Duodenal mucosa (tissue), 2 donors: ENCODE results near the gene ROBO1.

Experiments
- H3K27ac ChIP-seq: one replicate; pipeline ENCODE4 v1.7.0; 2013; ENCODE audit warnings: low read depth, low read length
- H3K27me3 ChIP-seq, 2 donors: one replicate each; pipeline ENCODE4 v1.7.0; 2013; ENCODE audit warnings: low read length in 2 of 2, control low read depth in 1 of 2; ENCODE audit not compliant: insufficient read depth in 2 of 2, control insufficient read depth in 1 of 2
- H3K36me3 ChIP-seq, 2 donors: one replicate each; pipeline ENCODE4 v1.7.0; 2013; ENCODE audit warnings: low read length in 2 of 2, control low read depth in 1 of 2; ENCODE audit not compliant: insufficient read depth in 2 of 2, control insufficient read depth in 1 of 2
- H3K4me1 ChIP-seq, 2 donors: one replicate each; pipeline ENCODE4 v1.7.0; 2013; ENCODE audit warnings: low read length in 2 of 2, control low read depth in 1 of 2; ENCODE audit not compliant: insufficient read depth in 2 of 2, control insufficient read depth in 1 of 2
- H3K4me3 ChIP-seq, 2 donors: one replicate each; pipeline ENCODE4 v1.7.0; 2013; ENCODE audit warnings: low read length in 2 of 2, low read depth in 1 of 2
- H3K9ac ChIP-seq, 2 donors: one replicate each; pipeline ENCODE4 v1.7.0; 2013; ENCODE audit warnings: low read length in 2 of 2, low read depth in 1 of 2
- H3K9me3 ChIP-seq, 2 donors: one replicate each; pipeline ENCODE4 v1.7.0; 2013; ENCODE audit warnings: low read length in 2 of 2, control low read depth in 1 of 2; ENCODE audit not compliant: control insufficient read depth in 1 of 2

Gene ROBO1

GRCh38 chr3:79006077-79006476 is 761.7 kb downstream of the ROBO1 start:
- no peak overlapping the region for H3K4me3 ChIP-seq
- no peak overlapping the region for H3K27ac ChIP-seq

GRCh38 chr3:79005084-79005483 is 762.7 kb downstream of the ROBO1 start:
- no peaks in the 10 kb centered on the region for H3K9me3 ChIP-seq
- H3K27ac ChIP-seq: no peak overlapping the region
- no peaks in the 10 kb centered on the region for H3K27me3 ChIP-seq
- no peaks in the 10 kb centered on the region for H3K36me3 ChIP-seq
- no peak overlapping the region for H3K4me3 ChIP-seq
- H3K4me1 ChIP-seq: no peaks in the 10 kb centered on the region
- no peak overlapping the region for H3K9ac ChIP-seq

More at GRCh38 chr3:79006077-79006476, 761.7 kb downstream of the ROBO1 start:
- no peak overlapping the region for H3K9ac ChIP-seq
- no peaks in the 10 kb centered on the region for H3K36me3 ChIP-seq
- no peaks in the 10 kb centered on the region for H3K27me3 ChIP-seq
- no peaks in the 10 kb centered on the region for H3K9me3 ChIP-seq
- H3K4me1 ChIP-seq: no peaks in the 10 kb centered on the region

- H3K36me3 ChIP-seq: no peaks in the 10 kb centered on the region
These were observed 763.8 kb downstream of the ROBO1 start for GRCh38 chr3:79003994-79004393.

GRCh38 chr3:79002465-79003372 is 765.1 kb downstream of the ROBO1 start:
- Histone ChIP-seq H3K27ac (no peak overlapping the region), H3K9ac (no peak overlapping the region), H3K4me3 (no peak overlapping the region), H3K36me3 (no peaks in the 10 kb centered on the region), H3K9me3 (no peaks in the 10 kb centered on the region), H3K4me1 (no peaks in the 10 kb centered on the region), H3K27me3 (no peaks in the 10 kb centered on the region)

More at GRCh38 chr3:79003994-79004393, 763.8 kb downstream of the ROBO1 start:
- H3K4me3 ChIP-seq: no peak overlapping the region
- H3K27ac ChIP-seq: no peak overlapping the region
- no peaks in the 10 kb centered on the region for H3K9me3 ChIP-seq
- H3K4me1 ChIP-seq: no peaks in the 10 kb centered on the region
- no peaks in the 10 kb centered on the region for H3K27me3 ChIP-seq
- H3K9ac ChIP-seq: no peak overlapping the region

GRCh38 chr3:79001255-79001654 is 766.5 kb downstream of the ROBO1 start:
- Histone ChIP-seq H3K4me3 (no peak overlapping the region), H3K9ac (no peak overlapping the region), H3K9me3 (no peaks in the 10 kb centered on the region), H3K27me3 (no peaks in the 10 kb centered on the region), H3K4me1 (no peaks in the 10 kb centered on the region), H3K27ac (no peak overlapping the region), H3K36me3 (no peaks in the 10 kb centered on the region)

GRCh38 chr3:78999139-78999538 is 768.7 kb downstream of the ROBO1 start:
- H3K27me3 ChIP-seq: no peaks in the 10 kb centered on the region
- no peak overlapping the region for H3K4me3 ChIP-seq
- H3K9ac ChIP-seq: no peak overlapping the region
- no peak overlapping the region for H3K27ac ChIP-seq
- H3K36me3 ChIP-seq: no peaks in the 10 kb centered on the region
- H3K4me1 ChIP-seq: peaks cover 0 to 7% of the 10 kb centered on the region in 2 donors
- H3K9me3 ChIP-seq: no peaks in the 10 kb centered on the region

- Histone ChIP-seq H3K27me3 (no peaks in the 10 kb centered on the region), H3K27ac (no peak overlapping the region), H3K4me3 (no peak overlapping the region), H3K9me3 (no peaks in the 10 kb centered on the region), H3K4me1 (peaks cover 0 to 16% of the 10 kb centered on the region in 2 donors), H3K36me3 (no peaks in the 10 kb centered on the region), H3K9ac (no peak overlapping the region)
These were observed 772.7 kb downstream of the ROBO1 start for GRCh38 chr3:78995087-78995486.

GRCh38 chr3:78994174-78995027 is 773.4 kb downstream of the ROBO1 start:
- H3K27ac ChIP-seq: no peak overlapping the region
- H3K27me3 ChIP-seq: no peaks in the 10 kb centered on the region

GRCh38 chr3:78993375-78993774 is 774.4 kb downstream of the ROBO1 start:
- H3K4me1 ChIP-seq: peaks cover 0 to 16% of the 10 kb centered on the region in 2 donors
- H3K36me3 ChIP-seq: no peaks in the 10 kb centered on the region
- H3K4me3 ChIP-seq: no peak overlapping the region

More at GRCh38 chr3:78994174-78995027, 773.4 kb downstream of the ROBO1 start:
- H3K4me1 ChIP-seq: peaks cover 0 to 16% of the 10 kb centered on the region in 2 donors
- H3K9me3 ChIP-seq: no peaks in the 10 kb centered on the region
- H3K4me3 ChIP-seq: no peak overlapping the region
- H3K36me3 ChIP-seq: no peaks in the 10 kb centered on the region
- H3K9ac ChIP-seq: no peak overlapping the region

GRCh38 chr3:78992830-78993229 is 775.0 kb downstream of the ROBO1 start:
- H3K27ac ChIP-seq: no peak overlapping the region
- H3K4me1 ChIP-seq: peaks cover 0 to 16% of the 10 kb centered on the region in 2 donors
- no peaks in the 10 kb centered on the region for H3K9me3 ChIP-seq
- H3K4me3 ChIP-seq: no peak overlapping the region
- no peaks in the 10 kb centered on the region for H3K36me3 ChIP-seq
- H3K9ac ChIP-seq: no peak overlapping the region
- no peaks in the 10 kb centered on the region for H3K27me3 ChIP-seq

More at GRCh38 chr3:78993375-78993774, 774.4 kb downstream of the ROBO1 start:
- Histone ChIP-seq H3K9ac (no peak overlapping the region), H3K27me3 (no peaks in the 10 kb centered on the region), H3K9me3 (no peaks in the 10 kb centered on the region), H3K27ac (no peak overlapping the region)
